HL-60/S4 (cell line): ENCODE measurements around the gene UFC1.

Source experiments
- in situ Hi-C: fragments of 300-500 bp; cut with MboI; formaldehyde crosslinking; loops from 2 replicates; pipeline ENCODE4 v1.14.3; 2022; ENCODE audit warnings: low sequenced_read_pairs

The UFC1 gene

GRCh38 chr1:161168906-161169305, 15.1 kb downstream of the UFC1 start:
- in situ Hi-C loops = no loop called here

DNA sequence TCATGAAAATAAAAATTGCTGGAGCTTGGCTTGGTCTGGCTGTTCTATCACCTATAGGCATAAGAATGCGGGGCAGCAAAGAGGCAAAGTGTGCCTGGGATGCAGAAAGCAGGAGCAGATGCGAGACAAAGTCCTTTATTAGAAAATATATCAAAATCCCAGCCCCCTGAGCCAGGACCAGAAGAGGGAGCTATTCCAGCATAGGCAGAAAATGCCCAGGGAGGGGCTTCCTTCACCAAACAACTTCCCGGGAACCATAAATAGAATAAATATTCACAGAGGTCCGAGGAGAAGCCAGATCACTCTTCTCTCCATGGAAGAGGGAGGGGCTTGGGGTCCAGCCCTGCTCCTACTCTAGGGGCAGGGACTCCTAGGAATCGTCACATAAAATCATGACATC, 17.4 kb downstream of the UFC1 start:
- in situ Hi-C loops = no loop called here

DNA sequence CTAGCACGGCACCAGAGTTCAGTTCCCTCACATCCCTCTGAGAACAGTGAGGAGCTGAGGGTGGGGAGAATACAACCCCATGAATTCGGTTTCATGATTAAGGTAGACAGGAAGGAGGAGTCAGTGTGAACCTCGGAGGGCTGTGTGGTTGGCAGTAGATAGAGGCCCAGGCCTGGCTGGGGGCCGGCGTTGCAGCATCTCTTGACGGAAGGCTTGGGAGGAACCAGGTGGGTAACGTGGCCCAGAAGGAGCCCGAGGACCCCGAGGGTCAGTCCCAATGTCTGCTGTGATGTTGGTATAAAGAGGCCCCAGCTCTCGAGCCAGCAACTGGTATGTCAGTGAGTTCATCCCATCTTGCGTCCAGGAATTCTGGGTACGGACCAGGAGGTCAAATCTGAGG, 17.9 kb downstream of the UFC1 start:
- in situ Hi-C loops = no loop called here

- in situ Hi-C loops = no loop called here
These were observed 18.6 kb downstream of the UFC1 start for GRCh38 chr1:161172349-161172748.

- in situ Hi-C loops = no loop called here
These were observed 19.1 kb downstream of the UFC1 start for GRCh38 chr1:161172776-161173376.

- in situ Hi-C loops = no loop called here
These were observed 19.9 kb downstream of the UFC1 start for GRCh38 chr1:161173711-161174110.

DNA sequence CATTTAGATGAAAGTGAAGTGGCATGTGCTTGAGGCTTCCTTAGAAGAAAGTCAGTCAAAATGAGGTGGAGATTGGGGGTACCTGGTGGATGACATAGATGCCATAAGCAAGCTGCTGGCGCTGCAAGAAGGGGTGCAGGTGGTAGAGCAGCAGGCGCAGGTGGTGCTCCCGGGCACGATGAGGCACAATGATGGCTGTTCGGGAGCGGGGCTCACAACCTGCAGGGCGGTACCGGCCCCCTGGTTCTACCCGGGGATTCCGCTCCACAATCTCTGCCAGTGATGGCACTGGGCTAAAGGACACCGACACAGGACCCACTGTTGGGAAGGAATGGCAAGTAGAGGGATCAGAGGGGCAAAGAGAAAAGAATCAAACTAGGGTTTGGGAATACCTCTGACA, 21.1 kb downstream of the UFC1 start:
- in situ Hi-C loops = loop anchor here (25.0 kb wide), 1 partner anchor 562 kb away; the partner anchor contains the start of gene DUSP12

- in situ Hi-C loops = loop anchor here (25.0 kb wide), 1 partner anchor 561 kb away; the partner anchor contains the start of gene DUSP12
These were observed 22.1 kb downstream of the UFC1 start for GRCh38 chr1:161175771-161176453.

- in situ Hi-C loops = loop anchor here (25.0 kb wide), 1 partner anchor 561 kb away; the partner anchor contains the start of gene DUSP12
These were observed 22.8 kb downstream of the UFC1 start for GRCh38 chr1:161176468-161177111.

- in situ Hi-C loops = loop anchor here (25.0 kb wide), 1 partner anchor 560 kb away; the partner anchor contains the start of gene DUSP12
These were observed 23.5 kb downstream of the UFC1 start, which contains the start of gene B4GALT3 for GRCh38 chr1:161177112-161177935. TSS of gene B4GALT3 (minus strand) at chr1:161177507. CDS start at chr1:161176060, 1,447 bp downstream.

DNA sequence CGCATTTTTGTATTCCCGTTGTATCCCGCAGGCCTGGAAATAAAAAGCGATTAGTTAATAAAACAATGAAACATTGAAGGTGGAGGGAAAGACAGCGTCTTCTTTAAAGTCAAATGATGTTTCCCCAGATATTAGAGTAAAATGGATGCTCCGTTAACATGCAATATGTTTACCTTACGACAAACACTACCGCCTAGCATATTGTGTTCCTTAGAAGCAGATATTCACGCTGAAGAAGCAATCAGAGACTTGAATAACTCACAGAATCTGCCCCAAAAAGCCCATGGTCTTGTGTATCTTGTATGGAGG, 24.1 kb downstream of the UFC1 start:
- in situ Hi-C loops = loop anchor here (25.0 kb wide), 1 partner anchor 559 kb away; the partner anchor contains the start of gene DUSP12

- in situ Hi-C loops = loop anchor here (25.0 kb wide), 1 partner anchor 558 kb away; the partner anchor contains the start of gene DUSP12
These were observed 25.9 kb downstream of the UFC1 start for GRCh38 chr1:161179698-161180097.

GRCh38 chr1:161180639-161181038, 26.9 kb downstream of the UFC1 start:
- in situ Hi-C loops = loop anchor here (25.0 kb wide), 1 partner anchor 557 kb away; the partner anchor contains the start of gene DUSP12

- in situ Hi-C loops = loop anchor here (25.0 kb wide), 1 partner anchor 555 kb away; the partner anchor contains the start of gene DUSP12
These were observed 28.4 kb downstream of the UFC1 start for GRCh38 chr1:161182214-161182613.

GRCh38 chr1:161185282-161185682, 31.5 kb downstream of the UFC1 start:
- in situ Hi-C loops = loop anchor here (25.0 kb wide), 1 partner anchor 552 kb away; the partner anchor contains the start of gene DUSP12

DNA sequence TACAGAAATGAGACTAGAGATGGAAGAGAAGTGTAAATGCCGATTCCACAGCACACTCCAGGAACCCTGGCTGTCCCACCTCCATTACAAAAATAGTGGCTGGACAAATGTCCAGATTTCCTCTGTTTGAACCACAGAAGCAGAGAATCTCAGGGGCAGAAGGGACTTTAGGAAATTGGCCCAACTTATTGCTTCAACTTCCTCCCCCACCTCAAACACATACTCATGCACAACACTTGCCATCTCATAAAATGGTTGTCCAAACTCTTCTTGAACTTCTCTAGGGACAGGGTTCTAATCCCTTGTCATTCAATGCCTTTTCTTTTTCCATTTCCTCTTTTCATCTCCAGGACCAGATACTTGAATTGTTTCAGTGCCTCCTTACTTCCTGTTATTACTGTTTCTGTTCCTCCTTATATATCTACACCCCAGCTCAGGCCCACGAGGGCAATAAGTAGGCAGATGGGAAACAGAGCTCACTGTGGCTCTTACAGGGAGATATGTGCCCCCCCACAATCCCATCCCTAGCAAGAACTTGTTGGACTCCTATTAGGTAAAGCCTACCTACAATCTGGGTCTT, 32.0 kb downstream of the UFC1 start:
- in situ Hi-C loops = loop anchor here (25.0 kb wide), 1 partner anchor 551 kb away; the partner anchor contains the start of gene DUSP12

DNA sequence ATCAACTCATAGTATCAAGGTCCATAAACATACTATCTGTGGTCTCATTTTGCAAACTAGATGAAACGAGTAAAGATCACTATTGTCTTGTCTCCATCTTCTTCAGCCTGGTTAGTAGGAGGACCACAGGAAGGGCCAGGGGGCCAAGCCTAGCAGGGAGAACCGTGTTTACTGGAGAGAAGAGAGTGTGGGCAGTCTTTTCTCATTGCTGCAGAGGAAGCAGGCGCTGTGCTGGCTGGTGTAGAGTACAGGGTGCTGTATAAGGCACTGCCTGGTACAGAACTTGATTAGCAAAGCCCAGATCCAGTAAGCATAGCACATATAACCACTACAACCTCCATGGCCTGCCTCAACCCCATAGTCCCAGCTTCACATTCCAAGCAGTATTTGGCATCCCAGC, 33.5 kb downstream of the UFC1 start:
- in situ Hi-C loops = loop anchor here (25.0 kb wide), 1 partner anchor 550 kb away; the partner anchor contains the start of gene DUSP12

DNA sequence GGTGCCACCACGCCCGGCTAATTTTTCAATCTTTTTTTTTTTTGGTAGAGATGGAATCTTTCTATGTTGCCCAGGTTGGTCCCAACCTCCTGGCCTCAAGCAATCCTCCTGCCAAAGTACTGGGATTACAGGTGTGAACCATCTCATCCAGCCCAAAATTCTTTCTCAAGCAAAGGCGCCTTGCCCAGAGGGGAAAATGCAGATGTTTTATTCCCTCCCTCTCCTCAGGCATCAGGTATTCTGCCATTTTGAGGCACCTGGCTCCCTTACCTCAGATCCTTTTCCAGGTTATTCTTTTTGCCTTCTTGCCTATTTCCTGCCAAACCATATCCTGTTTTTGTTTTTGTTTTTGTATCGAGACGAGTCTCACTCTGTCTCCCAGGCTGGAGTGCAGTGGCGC, 34.6 kb downstream of the UFC1 start:
- in situ Hi-C loops = loop anchor here (25.0 kb wide), 1 partner anchor 549 kb away; the partner anchor contains the start of gene DUSP12

- in situ Hi-C loops = loop anchor here (25.0 kb wide), 1 partner anchor 548 kb away; the partner anchor contains the start of gene DUSP12
These were observed 35.3 kb downstream of the UFC1 start for GRCh38 chr1:161189036-161189435.
